Measurements from ENCODE around the gene CMTM1. TPM values are rescaled to one million over a fixed set of nuclear protein-coding genes. Genes with fewer than 3 reads are reported as not detected.

Gene CMTM1
- total and polyA plus RNA-seq, 2 donors (not counting 3 experiments of a cell fraction or from before 2014, with no cell fraction given): 3.0 to 12.3 TPM

DNA sequence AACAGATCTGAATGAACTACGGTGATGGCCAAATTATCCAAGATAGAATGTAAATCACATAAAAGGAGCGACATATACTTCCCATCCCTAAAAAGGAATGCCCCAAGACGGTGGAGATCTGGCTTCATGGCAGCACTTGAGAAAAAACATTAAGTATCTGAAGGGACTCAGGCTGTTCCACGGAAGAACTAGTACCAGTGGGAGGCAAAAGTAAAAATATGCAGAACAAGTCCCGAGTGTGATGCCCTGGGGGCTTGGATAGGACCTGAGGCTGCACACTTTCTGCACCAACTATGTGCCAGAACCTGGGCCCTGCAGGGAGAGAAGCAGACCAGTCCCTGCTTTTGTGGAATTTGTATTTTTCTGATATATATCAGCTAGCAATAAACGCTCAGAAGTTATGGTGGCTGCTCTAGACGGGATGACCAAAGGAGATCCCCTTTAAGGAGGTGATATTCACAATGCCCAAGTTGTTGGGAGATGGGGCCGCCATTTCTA, 14.4 kb upstream of the CMTM1 start:
- Histone ChIP-seq H3K36me3 (ENCODE audit: control insufficient read depth in 2 of 2, extremely low read depth in 1 of 2, insufficient read depth in 2 of 2, low read length in 2 of 2) (no peaks in the 10 kb centered on the region), H3K9me3 (replicated peaks; ENCODE audit: control insufficient read depth, insufficient read depth, low read length) (no peaks in the 10 kb centered on the region), H3K4me2 (ENCODE audit: insufficient read depth, low read length) (peak overlapping the region; percentile 42), H2AFZ (ENCODE audit: low read depth, low read length) (peak overlapping the region; percentile 79), H3K9me1 (replicated peaks; ENCODE audit: control insufficient read depth, extremely low read depth, insufficient read depth, low read length) (no peaks in the 10 kb centered on the region), H3K79me2 (ENCODE audit: control insufficient read depth, insufficient read depth, low read length) (peaks cover 38% of the 10 kb centered on the region), H3K4me1 (ENCODE audit: control insufficient read depth, extremely low read depth, insufficient read depth, low read length) (peaks cover 32% of the 10 kb centered on the region), H3K4me3 (replicated peaks in 1 of 3; ENCODE audit: insufficient read depth in 1 of 3, low read depth in 1 of 3, low read length in 3 of 3) (peak overlapping the region in 2 of 3 experiments; percentile 57 to 65), H4K20me1 (replicated peaks; ENCODE audit: control insufficient read depth, extremely low read depth, insufficient read depth, low read length) (no peaks in the 10 kb centered on the region), H3K9ac (replicated peaks; ENCODE audit: extremely low read depth, insufficient read depth, low read length) (peak overlapping the region; percentile 69), H3K27me3 (ENCODE audit: control insufficient read depth in 2 of 2, insufficient read depth in 2 of 2, low read length in 2 of 2) (no peaks in the 10 kb centered on the region), H3K27ac (ENCODE audit: insufficient read depth, low read depth, low read length) (peak overlapping the region; percentile 65)
- CTCF ChIA-PET: interaction anchor here (0.9 to 4.2 kb wide), 9 partner anchors 11 to 145 kb away, joined by 3 to 15 read pairs (median 6); partner anchors contain the start of gene CMTM3
- BruUV-seq (replicated peaks): TSS peak; percentile 26
- DNase-seq (ENCODE audit: low read depth, low spot score) (no peak), FAIRE-seq (no peak)
- TF ChIP-seq POLR2AphosphoS5 (IDR thresholded peaks at IDR 0.05; ENCODE audit: insufficient read depth, low read depth, low read length) (no peak), MYC (IDR thresholded peaks at IDR 0.05; ENCODE audit: low read depth, low read length) (no peak), FOS (IDR thresholded peaks at IDR 0.05; ENCODE audit: borderline replicate concordance, insufficient read depth, low read length) (no peak), JUN (IDR thresholded peaks at IDR 0.05; ENCODE audit: borderline replicate concordance, insufficient read depth, insufficient read length, low read depth) (no peak), POLR2A (IDR thresholded peaks at IDR 0.05; ENCODE audit: low read depth, low read length) (no peak), GATA2 (IDR thresholded peaks at IDR 0.05; ENCODE audit: insufficient read depth, insufficient read length, low read depth, low read length) (no peak), EZH2 (IDR thresholded peaks at IDR 0.05; ENCODE audit: borderline replicate concordance, low read depth, low read length, severe bottlenecking) (no peak)
- TF ChIP-seq, protein P1, sequence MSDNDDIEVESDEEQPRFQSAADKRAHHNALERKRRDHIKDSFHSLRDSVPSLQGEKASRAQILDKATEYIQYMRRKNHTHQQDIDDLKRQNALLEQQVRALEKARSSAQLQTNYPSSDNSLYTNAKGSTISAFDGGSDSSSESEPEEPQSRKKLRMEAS (IDR thresholded peaks at IDR 0.05; ENCODE audit: insufficient read depth, insufficient read length): no peak
- TF ChIP-seq, protein P2, sequence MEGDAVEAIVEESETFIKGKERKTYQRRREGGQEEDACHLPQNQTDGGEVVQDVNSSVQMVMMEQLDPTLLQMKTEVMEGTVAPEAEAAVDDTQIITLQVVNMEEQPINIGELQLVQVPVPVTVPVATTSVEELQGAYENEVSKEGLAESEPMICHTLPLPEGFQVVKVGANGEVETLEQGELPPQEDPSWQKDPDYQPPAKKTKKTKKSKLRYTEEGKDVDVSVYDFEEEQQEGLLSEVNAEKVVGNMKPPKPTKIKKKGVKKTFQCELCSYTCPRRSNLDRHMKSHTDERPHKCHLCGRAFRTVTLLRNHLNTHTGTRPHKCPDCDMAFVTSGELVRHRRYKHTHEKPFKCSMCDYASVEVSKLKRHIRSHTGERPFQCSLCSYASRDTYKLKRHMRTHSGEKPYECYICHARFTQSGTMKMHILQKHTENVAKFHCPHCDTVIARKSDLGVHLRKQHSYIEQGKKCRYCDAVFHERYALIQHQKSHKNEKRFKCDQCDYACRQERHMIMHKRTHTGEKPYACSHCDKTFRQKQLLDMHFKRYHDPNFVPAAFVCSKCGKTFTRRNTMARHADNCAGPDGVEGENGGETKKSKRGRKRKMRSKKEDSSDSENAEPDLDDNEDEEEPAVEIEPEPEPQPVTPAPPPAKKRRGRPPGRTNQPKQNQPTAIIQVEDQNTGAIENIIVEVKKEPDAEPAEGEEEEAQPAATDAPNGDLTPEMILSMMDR (IDR thresholded peaks at IDR 0.05; ENCODE audit: extremely low read depth in 1 of 2, insufficient read depth in 1 of 2, low read depth in 1 of 2, low read length in 2 of 2): no peak
- intact Hi-C loops (cut with micrococcal nuclease) (loop anchor here (1.0 to 2.0 kb wide), 3 partner anchors 28 to 53 kb away; partner anchors contain the start of gene CMTM3), dilution Hi-C loops (cut with MboI; ENCODE audit: extremely low pct_ligation_motif_present, low sequenced_read_pairs) (no loop called here)
- POLR2A ChIA-PET: interaction anchor here (0.7 kb wide), 1 partner anchor 40 kb away, joined by 4 read pairs; no protein-coding TSS in a partner anchor

Data from endothelial cell of umbilical vein (primary cell).